22Rv1 (cell line): Measurements from ENCODE around the gene GMDS.

Source experiments
- H3K27ac ChIP-seq: fragments of 450-650 bp; 2 replicates; pipeline ENCODE4 v1.5.1; 2017
- ZFX ChIP-seq: fragments of 450-650 bp; IDR thresholded peaks from 2 replicates; pipeline ENCODE4 v1.6.1; 2017; ENCODE audit warnings: antibody characterized with exemption, borderline replicate concordance
- TF ChIP-seq, protein P1 (sequence below): fragments of 450-650 bp; IDR thresholded peaks from 2 replicates; pipeline ENCODE4 v1.5.1; 2017; ENCODE audit warnings: mild to moderate bottlenecking

The GMDS gene

DNA sequence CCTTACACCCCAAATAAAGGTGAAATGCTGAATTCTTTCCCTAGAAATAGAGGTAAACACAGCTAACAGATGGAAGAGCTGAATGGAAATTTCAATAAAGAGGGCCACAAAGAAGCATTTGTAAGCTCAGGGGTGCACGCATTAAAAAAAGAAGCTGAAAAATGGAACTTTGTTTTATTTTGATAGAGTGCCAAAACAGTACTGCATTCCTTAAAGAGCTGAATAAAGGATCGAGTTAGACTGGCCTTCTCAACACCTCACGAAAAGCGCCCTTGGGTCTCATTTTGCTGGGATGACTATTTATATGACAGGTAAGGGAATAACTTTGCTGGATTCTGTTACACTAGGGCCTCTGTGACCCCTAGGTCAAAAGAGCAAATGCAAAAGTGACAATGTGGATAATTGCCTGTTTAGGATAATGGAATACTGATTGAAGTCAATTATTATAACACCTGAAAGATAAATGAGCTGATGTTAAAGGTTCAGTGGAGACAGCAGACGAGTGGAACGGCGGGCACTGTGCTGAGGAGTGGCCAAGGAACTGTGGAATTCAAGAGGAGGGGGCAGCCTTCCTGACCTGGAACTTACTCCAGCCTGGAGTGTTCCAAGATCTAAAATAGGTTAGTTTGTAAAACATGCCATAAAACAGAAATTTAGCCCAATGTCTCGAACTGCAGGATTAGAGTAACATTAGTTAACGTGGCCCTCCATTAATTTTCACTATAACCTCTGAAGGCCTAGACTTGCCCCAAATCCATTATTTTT lies 467.3 kb downstream of the GMDS start:
- TF ChIP-seq, protein P1, sequence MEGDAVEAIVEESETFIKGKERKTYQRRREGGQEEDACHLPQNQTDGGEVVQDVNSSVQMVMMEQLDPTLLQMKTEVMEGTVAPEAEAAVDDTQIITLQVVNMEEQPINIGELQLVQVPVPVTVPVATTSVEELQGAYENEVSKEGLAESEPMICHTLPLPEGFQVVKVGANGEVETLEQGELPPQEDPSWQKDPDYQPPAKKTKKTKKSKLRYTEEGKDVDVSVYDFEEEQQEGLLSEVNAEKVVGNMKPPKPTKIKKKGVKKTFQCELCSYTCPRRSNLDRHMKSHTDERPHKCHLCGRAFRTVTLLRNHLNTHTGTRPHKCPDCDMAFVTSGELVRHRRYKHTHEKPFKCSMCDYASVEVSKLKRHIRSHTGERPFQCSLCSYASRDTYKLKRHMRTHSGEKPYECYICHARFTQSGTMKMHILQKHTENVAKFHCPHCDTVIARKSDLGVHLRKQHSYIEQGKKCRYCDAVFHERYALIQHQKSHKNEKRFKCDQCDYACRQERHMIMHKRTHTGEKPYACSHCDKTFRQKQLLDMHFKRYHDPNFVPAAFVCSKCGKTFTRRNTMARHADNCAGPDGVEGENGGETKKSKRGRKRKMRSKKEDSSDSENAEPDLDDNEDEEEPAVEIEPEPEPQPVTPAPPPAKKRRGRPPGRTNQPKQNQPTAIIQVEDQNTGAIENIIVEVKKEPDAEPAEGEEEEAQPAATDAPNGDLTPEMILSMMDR: no peak
- no peak for TF ChIP-seq ZFX
- no peak overlapping the region for H3K27ac ChIP-seq

DNA sequence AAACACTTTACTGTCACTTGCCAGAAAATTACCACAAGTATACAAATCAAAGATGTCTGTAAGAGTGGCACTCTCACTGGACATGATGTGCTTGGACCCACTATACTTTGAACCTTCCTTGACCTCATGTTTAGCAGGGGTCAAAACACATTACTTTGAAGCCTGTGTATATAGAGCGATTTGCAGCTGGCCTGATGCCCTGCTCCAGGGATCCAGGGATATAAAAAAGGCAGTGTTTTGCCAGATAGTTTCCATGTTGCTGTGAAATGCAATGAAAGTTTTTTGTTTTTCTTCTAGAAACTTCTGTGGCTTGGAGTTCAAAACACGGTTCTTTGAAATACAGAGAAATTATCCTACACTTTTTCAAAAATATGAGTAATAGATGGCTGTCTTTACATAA lies 470.0 kb downstream of the GMDS start:
- no peak for TF ChIP-seq ZFX
- TF ChIP-seq, protein P1: no peak
- H3K27ac ChIP-seq: no peak overlapping the region

DNA sequence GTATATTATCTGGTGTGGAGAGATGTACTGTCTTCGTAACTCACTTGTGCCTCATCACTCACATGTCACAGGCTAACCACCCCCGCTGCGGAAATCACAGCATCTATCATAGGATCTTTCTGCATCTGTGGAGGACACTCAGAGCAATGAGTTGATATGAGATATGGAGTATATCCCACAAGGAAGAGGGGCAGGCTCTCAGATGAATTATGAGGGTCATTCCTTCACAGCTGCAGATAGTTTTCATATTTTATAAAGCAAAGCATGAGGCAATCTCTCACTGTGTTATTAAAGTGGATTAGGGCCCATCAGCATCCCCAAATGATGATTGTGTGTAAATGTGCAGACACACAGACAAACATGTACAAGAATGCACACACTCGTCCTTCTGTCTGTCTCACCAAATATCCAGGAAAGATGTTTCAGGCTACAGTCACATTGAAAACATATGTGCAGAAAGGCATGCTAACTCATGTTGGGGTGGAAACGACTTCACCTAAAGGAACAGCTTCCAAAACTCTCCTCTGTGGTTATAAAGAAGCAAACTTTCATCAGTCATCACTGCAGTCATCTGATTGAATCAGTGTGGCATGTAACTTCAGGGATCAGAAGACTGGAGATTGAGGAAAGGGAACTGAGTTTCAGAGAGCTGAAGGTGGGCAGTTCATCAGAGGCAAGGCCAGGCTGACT lies 471.0 kb downstream of the GMDS start:
- H3K27ac ChIP-seq: no peak overlapping the region
- TF ChIP-seq, protein P1: no peak
- no peak for TF ChIP-seq ZFX

DNA sequence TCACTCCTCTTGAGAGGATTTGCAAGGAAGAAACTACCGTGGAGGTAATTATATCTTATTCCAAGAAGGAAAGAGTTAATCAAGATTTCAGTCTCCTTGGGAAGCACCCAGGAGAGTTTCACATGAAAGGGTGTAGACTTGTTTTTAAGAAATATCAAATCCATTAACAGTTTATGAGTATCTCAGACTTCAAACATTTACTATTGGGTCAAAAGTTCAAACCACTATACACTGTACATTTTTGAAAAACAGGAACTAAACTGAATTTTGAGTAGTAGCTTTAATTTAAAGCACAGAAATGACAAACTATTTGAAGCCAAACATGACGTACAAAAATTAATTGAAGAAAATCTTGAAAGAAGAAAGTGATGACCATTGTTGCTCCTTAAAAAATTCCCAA lies 471.7 kb downstream of the GMDS start:
- TF ChIP-seq, protein P1: no peak
- TF ChIP-seq ZFX: no peak
- H3K27ac ChIP-seq: no peak overlapping the region

DNA sequence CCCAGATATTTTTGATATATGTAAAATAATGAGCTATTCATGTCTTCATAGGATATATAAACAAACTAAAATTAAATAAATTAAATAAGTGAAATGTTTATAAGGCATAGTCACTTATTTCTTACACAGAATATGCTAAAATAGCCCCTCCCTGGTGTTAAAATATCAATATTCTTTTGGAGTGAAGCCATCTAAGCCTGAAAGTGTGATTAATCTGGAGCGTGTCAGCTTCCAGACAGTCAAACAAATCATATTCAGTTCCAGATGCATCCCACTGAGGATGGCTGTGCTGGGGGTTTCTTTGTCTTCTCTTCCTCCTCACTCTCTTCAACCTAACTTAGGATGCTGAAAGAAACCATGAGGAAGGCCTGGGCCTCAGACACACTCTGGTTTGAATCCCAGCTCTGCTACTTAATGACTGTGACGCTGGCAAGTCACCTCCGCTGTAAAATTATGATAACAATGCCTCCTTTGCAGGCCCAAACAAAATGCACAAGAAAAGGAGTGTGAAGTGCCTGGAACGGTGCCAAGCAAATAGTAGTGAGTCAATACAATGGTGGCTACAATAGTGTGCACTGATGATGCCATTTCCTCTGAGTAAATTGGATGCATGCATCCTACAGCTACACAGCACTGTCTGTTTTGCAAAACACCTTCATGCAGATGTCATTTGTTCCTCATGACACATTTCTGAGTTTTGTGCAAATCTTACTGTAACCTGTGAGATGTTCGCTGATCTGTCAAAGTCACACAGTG lies 474.3 kb downstream of the GMDS start:
- TF ChIP-seq ZFX: no peak
- TF ChIP-seq, protein P1: no peak
- no peak overlapping the region for H3K27ac ChIP-seq

DNA sequence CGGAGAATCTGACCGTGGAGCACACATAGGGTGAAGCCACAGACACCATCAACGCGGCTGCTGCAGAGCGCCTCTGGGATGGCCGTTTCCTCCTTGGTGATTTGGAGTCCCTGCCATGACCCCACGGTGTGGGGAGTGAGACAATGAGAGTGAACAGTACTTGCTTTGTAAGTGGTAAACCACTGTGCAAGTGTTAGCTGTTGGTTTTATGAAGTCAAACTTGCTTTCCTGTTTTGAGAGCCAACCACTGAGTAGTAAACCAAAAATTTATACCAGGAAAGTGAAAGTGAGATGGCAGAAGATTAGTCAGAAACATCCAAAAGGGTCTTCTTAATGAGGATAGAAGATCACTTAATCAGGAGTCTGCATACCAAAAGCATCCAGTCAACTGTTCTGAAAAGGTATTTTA lies 475.0 kb downstream of the GMDS start:
- H3K27ac ChIP-seq: no peak overlapping the region
- TF ChIP-seq, protein P1: no peak
- TF ChIP-seq ZFX: no peak
